Measurements from ENCODE around the gene TMEM247.
"Not testable (repeated sequence)": the region's sequence is repeated elsewhere in the genome, so short reads cannot be mapped to it uniquely, and the experiment has no call there.

TMEM247 gene

DNA sequence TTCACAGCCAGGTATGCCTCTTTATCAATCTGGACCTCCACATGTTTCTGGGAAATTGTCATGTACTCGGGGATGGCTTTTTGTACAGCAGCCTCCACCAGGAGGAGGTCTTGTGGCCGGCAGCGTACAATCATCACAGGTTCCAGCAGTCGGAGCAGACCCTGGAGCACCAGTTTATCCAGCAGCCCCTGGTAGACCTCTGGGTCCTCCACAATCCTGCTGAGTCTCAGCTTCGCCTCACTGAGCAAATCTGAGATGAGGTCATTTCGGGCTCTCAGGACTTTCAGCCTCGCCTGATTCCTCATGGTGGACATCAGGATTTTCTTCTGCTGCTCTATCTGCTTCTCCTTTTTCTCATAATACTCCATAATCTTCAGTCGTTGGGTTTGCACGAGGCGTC is 32.8 kb downstream of the TMEM247 start:
- no peak for DNase-seq (ENCODE audit: low read depth)

DNA sequence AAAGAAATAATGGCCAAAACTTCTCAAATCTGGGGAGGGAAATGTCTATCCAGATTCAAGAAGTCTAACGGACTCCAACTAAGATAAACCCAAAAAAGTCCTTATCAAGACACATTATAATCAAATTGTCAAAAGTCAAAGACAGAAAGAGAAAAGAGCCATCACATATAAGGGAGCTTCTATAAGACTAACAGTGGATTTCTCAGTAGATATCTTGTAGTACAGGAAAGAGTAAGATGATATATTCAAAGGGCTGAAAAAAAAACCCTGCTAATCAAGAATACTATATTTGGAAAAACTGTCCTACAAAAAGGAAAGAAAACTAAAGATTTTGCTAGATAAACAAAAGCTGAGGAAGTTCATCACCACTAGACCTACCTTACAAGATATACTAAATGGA is 35.4 kb downstream of the TMEM247 start:
- DNase-seq (ENCODE audit: low read depth) = no peak

DNA sequence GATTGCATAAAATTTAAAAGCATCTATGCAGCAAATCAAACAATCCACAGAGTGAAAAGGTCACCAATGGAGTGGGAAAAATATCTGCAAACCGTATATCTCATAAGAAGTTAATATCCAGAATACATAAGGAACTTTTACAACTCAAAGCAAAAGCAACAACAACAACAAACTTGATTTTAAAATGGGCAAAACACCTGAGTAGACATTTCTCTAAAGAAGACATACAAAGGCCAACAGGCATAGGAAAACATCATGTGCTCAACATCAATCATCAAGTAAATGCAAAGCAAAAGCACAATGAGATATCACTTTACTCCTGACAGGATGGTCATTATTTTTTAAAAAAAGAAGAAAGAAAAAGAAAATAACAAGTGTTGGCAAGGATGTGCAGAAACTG is 38.1 kb downstream of the TMEM247 start:
- no peak for DNase-seq (ENCODE audit: low read depth)

DNA sequence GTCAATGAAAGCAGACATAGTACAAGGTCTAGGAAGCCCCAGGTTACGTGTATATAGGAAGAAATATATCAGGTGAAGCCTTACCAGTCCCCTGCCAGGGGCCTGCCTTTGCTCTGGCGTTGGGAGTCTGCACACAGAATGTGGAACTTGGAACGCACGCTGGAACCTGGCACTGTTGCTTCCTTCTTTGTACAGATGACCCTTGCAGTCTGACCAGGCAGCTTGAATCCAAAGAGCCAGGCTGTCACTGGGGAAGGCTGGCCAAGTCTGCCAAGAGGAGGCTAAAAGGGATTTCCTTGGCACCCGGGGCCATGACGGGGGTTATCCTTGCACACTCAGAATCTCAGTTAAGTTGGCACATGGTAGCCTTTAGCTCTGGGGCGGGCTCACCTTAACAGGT is 39.5 kb downstream of the TMEM247 start:
- DNase-seq (ENCODE audit: low read depth) = no peak

DNA sequence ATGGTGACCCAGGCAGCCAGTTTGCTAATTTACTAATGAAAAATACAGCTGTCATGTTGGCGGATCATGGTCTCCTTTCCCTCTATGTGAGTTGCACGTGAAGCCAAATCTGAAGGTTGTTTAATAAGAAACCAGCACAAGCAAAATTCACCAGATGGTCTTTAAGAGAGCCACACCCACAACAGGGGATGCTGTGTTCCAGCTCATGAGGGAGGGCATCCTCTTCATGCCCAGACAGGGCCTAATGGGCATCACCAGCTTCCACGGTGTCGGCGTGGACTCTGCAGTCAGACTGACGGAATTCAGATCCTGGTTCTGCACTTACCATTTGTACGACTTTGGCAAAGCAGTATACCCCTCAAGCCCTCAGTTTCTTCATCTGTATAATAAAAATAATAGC is 39.9 kb downstream of the TMEM247 start:
- no peak for DNase-seq (ENCODE audit: low read depth)

DNA sequence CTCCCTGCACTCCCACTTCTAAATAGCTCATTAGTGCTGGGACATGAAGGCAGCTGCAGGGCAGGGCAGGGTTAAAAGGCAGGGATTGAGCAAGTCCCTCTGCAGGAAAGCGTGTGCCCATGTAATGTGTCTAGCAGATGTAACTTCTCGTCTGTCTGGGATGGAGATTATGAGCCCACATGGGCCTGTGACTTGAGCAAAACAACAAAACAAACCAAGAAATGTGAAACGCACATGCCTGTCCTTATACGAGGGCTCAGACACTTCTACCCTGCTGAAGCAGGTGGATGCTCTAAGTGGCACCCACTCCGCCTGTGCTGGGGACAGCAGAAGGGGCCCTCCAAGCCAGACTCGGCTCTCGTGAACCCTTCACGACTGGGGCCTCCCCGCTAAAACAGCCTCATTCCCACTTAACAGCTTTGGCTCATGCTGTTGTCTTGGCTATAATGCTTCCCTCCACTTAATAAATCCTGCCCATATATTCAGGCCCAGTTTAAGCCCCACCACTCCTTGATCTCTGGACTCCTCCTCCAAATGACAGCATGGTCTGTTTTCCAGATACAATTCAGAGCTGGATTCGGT is 40.9 kb downstream of the TMEM247 start:
- no peak for DNase-seq (ENCODE audit: low read depth)

DNA sequence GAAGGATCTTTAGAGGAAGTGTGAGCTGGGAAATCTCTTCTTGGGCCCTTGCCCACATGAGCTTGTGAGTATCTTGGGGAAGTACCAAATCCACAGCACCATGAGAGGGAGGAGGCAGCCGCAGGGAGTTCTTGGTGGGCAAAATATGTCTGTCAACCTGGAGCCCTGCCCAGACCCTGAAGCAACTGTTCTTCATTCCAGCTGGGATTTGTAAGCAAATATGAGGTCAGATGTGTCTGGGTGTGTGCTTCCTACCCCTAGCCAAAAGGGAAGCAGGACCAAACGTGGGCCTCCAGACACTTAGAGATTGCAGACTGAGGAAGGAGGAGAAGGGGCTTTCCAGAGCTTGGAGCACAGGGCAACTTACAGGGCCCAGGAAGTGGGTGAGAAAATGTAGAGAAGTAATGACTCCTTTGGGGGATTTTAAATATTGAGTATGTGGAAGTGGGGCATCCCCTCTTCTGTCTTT is 41.9 kb downstream of the TMEM247 start:
- DNase-seq (ENCODE audit: low read depth) = peak; percentile 63

DNA sequence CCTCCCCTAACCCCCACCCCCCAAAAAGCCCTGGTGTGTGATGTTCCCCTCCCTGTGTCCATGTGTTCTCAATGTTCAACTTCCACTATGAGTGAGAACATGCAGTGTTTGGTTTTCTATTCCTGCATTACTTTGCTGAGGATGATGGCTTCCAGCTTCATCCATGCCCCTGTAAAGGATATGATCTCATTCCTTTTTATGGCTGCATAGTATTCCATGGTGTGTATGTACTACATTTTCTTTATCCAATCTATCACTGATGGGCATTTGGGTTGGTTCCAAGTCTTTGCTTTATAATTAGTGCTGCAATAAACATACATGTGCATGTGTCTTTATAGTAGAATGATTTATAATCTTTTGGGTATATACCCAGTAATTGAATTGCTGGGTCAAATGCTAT is 43.0 kb downstream of the TMEM247 start:
- not testable (repeated sequence) for DNase-seq (ENCODE audit: low read depth)

DNA sequence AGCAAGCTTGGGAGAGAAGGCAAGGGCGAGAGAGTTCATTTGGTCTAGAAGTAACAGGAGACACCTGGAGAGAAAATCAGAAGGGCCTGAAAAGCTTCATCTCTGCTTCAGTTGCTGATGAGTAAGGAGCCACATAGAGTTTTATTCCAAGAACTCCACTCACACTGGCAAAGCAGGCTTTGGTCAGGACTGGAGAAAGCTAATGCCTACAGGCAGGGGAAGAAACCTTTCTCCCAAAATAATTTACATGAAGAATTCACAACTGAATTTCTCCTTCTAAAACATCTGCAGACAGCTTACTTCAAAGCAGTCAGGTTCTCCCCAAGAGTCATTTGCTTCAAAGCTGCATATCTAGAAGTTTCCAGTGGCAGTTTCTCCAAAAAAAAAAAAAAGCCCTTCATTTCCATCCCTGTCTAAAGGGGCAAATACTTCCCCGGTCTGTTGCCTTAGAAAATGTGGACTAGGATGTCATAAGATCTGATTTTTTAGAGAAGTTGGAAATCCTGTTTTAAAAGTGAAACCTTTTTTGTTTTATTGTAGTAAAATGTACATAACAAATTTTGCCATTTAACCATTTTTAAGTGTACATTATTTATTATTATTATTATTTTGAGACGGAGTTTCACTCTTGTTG is 46.3 kb downstream of the TMEM247 start:
- DNase-seq (ENCODE audit: low read depth) = no peak

DNA sequence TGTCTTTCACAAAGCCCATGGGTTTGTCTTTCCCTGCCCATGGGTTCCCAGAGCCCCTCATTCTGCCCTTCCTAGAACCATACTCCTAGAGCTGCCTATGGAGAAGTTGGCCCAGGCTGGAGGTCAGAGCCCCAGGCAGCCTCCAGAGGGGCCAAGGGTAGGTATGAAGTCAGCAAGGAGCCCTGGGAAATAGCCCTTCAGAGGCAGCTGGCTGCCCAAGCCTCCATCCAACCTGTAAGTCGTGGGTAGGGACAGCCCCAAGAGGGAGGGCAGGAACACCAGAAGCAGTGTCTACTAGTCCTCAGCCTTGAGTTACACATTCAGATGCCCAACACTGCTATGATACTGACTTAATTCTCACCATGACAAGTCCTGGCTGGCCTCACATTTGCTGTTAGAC is 49.5 kb downstream of the TMEM247 start:
- no peak for DNase-seq (ENCODE audit: low read depth)

DNA sequence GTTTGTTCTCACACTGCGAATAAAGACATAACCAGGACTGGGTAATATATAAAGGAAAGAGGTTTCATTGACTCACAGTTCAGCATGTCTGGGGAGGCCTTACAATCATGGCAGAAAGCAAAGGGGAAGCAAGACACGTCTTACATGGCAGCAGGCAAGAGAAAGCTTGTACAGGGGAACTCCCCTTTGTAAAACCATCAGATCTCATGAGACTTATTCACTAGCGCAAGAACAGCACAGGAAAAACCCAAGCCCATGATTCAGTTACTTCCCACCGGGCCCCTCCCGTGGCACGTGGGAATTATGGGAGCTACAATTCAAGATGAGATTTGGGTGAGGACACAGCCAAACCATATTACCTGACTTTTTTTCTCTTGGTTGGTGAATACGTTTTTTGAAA is 51.3 kb downstream of the TMEM247 start:
- DNase-seq (ENCODE audit: low read depth) = no peak

DNA sequence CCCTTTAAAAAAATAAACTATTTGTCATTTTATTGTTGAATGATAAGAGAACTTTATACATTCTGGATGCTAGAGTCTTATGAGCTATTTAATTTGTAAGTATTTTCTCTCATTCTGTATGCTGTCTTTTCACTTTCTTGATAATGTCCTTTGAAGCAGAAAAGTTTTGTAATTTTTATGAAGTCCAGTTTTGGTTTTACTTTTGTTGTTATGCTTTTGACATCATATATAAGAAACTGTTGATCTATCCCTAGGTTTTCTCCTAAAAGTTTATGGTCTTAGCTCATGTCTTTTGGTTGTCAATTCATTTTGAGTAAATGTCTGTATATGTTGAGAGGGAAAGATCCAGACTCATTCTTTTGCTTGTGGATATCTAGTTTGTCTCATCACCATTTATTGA is 52.5 kb downstream of the TMEM247 start:
- DNase-seq (ENCODE audit: low read depth) = no peak

Measured in stromal cell of bone marrow (primary cell).